Testis (tissue), 3 donors: Measurements from ENCODE around the gene CRHR2. TPM values are rescaled to one million over a fixed set of nuclear protein-coding genes. Genes with fewer than 3 reads are reported as not detected.

Source experiments
- DNase-seq: peaks from one replicate; pipeline ENCODE4 v3.0.0-alpha.2; 2019
- H3K27ac ChIP-seq, 2 donors: fragments of 200-600 bp; sonication (generic); one replicate each; pipeline ENCODE4 v1.5.1; 2019
- H3K27me3 ChIP-seq: fragments of 200-600 bp; sonication (generic); one replicate; pipeline ENCODE4 v1.5.1; 2019
- H3K36me3 ChIP-seq: fragments of 200-600 bp; sonication (generic); one replicate; pipeline ENCODE4 v1.5.1; 2017; ENCODE audit warnings: low read depth; ENCODE audit errors: missing control alignments
- H3K4me1 ChIP-seq: fragments of 200-600 bp; sonication (generic); one replicate; pipeline ENCODE4 v1.5.1; 2019
- H3K4me3 ChIP-seq, 2 donors: fragments of 200-600 bp; sonication (generic); one replicate each; pipeline ENCODE4 v1.5.1; 2017 to 2019
- H3K9me3 ChIP-seq: fragments of 200-600 bp; sonication (generic); one replicate; pipeline ENCODE4 v1.5.1; 2017
- CTCF ChIP-seq, 3 experiments: fragments of 450-650 bp in 2 of 3; fragments of 200-600 bp in 1 of 3; sonication (generic) in 1 of 3; IDR thresholded peaks; one replicate each; pipeline ENCODE4 v1.5.1; 2016 to 2019; ENCODE audit warnings: antibody characterized with exemption in 3 of 3, mild to moderate bottlenecking in 2 of 3, moderate library complexity in 1 of 3
- POLR2A ChIP-seq: fragments of 450-650 bp; IDR thresholded peaks from one replicate; pipeline ENCODE4 v1.6.1; 2017; ENCODE audit warnings: antibody characterized with exemption, mild to moderate bottlenecking, moderate library complexity
- WGBS, 2 donors: methylation state at CpG; one replicate each; pipeline ENCODE4 v1.1.5; 2018; 5-methylcytosine and 5-hydroxymethylcytosine counted together
- intact Hi-C: fragments of 100-400 bp; cut with DNase I; formaldehyde crosslinking; loops from one replicate; pipeline ENCODE4 v1.15.1; 2023; ENCODE audit warnings: low total_unique reads
- polyA plus RNA-seq: library from polyadenylated mRNA; stranded (reverse); fragments of 350-450 nt; fragmentation: Illumina TruSeq; extraction: RNeasy Lipid Tissue Mini Kit (QIAGEN cat#74804); gene quantifications from one replicate; pipeline ENCODE4 v1.2.3, GENCODE V29; 2014; ENCODE audit warnings: low read depth, low replicate concordance; ENCODE audit not compliant: insufficient read depth
- total RNA-seq, 2 donors: library from RNA; depleted of rRNA; stranded (reverse); fragments of >200 nt; gene quantifications; one replicate each; pipeline ENCODE4 v1.2.3, GENCODE V29; 2016

Gene CRHR2
- total and polyA plus RNA-seq, 3 donors from 2014 or later, result 0.50 to 1.3 (median 1.2) TPM

GRCh38 chr7:30717181-30717580, 34.9 kb upstream of the CRHR2 start:
- Histone ChIP-seq H3K27ac (no peak overlapping the region), H3K4me1 (no peaks in the 10 kb centered on the region), H3K9me3 (no peaks in the 10 kb centered on the region), H3K4me3 (no peak overlapping the region), H3K27me3 (no peaks in the 10 kb centered on the region), H3K36me3 (no peaks in the 10 kb centered on the region)
- no peak for DNase-seq
- intact Hi-C loops, result no loop called here
- TF ChIP-seq POLR2A (no peak), CTCF (IDR thresholded peaks at IDR 0.05) (no peak)
- 68 to 84% methylated on average over 2 of the region's 2 CpGs for WGBS, 2 donors

GRCh38 chr7:30714129-30714528, 31.9 kb upstream of the CRHR2 start:
- Histone ChIP-seq H3K4me1 (no peaks in the 10 kb centered on the region), H3K9me3 (no peaks in the 10 kb centered on the region), H3K27me3 (no peaks in the 10 kb centered on the region), H3K27ac (no peak overlapping the region), H3K4me3 (no peak overlapping the region), H3K36me3 (no peaks in the 10 kb centered on the region)
- no peak for DNase-seq
- 91 to 94% methylated on average over 1 of the region's 1 CpG for WGBS, 2 donors
- TF ChIP-seq CTCF (IDR thresholded peaks at IDR 0.05) (no peak), POLR2A (no peak)
- intact Hi-C loops, result no loop called here

GRCh38 chr7:30713392-30713791, 31.1 kb upstream of the CRHR2 start:
- Histone ChIP-seq H3K4me1 (no peaks in the 10 kb centered on the region), H3K9me3 (no peaks in the 10 kb centered on the region), H3K27me3 (no peaks in the 10 kb centered on the region), H3K4me3 (no peak overlapping the region), H3K27ac (no peak overlapping the region), H3K36me3 (no peaks in the 10 kb centered on the region)
- TF ChIP-seq CTCF (IDR thresholded peaks at IDR 0.05) (no peak), POLR2A (no peak)
- intact Hi-C loops, result no loop called here
- DNase-seq, result no peak
- 81 to 87% methylated on average over 4 to 6 of the region's 6 CpGs for WGBS, 2 donors

DNA sequence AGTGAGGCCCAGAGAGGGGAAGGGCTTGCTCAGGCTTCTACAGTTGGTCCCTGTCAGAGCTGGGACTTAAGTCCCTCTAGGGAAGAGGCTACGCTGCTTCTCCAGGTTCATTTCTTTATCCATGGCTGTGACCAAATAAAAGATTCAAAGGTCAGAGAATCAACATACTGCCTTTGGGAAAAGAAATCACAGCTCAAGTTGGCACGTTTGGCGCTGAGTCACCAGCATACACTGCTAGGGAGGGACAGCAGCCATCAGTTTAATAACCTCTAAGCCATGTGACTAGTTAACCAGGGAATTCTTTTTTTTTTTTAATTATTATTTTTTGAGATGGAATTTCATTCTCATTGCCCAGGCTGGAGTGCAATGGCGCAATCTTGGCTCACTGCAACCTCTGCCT, 28.4 kb upstream of the CRHR2 start:
- Histone ChIP-seq H3K27me3 (no peaks in the 10 kb centered on the region), H3K36me3 (no peaks in the 10 kb centered on the region), H3K9me3 (no peaks in the 10 kb centered on the region), H3K4me1 (no peaks in the 10 kb centered on the region), H3K27ac (no peak overlapping the region), H3K4me3 (no peak overlapping the region)
- no peak for DNase-seq
- TF ChIP-seq POLR2A (no peak), CTCF (IDR thresholded peaks at IDR 0.05) (no peak)
- 91 to 92% methylated on average over 4 of the region's 4 CpGs for WGBS, 2 donors
- intact Hi-C loops, result no loop called here

- no peaks in the 10 kb centered on the region for H3K4me1 ChIP-seq
- 83 to 89% methylated on average over 6 of the region's 6 CpGs for WGBS, 2 donors
- H3K36me3 ChIP-seq, result no peaks in the 10 kb centered on the region
- intact Hi-C loops, result no loop called here
- no peaks in the 10 kb centered on the region for H3K9me3 ChIP-seq
- no peak overlapping the region for H3K4me3 ChIP-seq
- no peaks in the 10 kb centered on the region for H3K27me3 ChIP-seq
- DNase-seq, result peak; percentile 24
- H3K27ac ChIP-seq, result no peak overlapping the region
- no peak for TF ChIP-seq CTCF (IDR thresholded peaks at IDR 0.05)
- no peak for TF ChIP-seq POLR2A
Measured at GRCh38 chr7:30709549-30709948, 27.3 kb upstream of the CRHR2 start.
